Right lobe of liver (tissue), 4 donors: ENCODE data around the gene PRF1.

Experiments used
- POLR2A ChIP-seq: fragments of 450-650 bp; IDR thresholded peaks from one replicate; pipeline ENCODE4 v1.6.1; 2017; ENCODE audit warnings: antibody characterized with exemption, mild to moderate bottlenecking
- TF ChIP-seq, protein P1 (sequence below), 4 donors: fragments of 200-600 bp in 3 of 4; fragments of 450-650 bp in 1 of 4; IDR thresholded peaks; one replicate each; pipeline versions ENCODE4 v1.5.1 to v1.8.0; 2016 to 2022; ENCODE audit warnings: antibody characterized with exemption in 4 of 4, mild to moderate bottlenecking in 2 of 4
- donor health status: DM: no; HTN: no; CAD: no.
- donor health status: DM: no; HTN: no; CAD: no.
- donor health status: DM: no; HTN: yes; CAD: no.

GRCh38 chr10:70562036-70562755 lies 40.3 kb downstream of the PRF1 start:
- TF ChIP-seq, protein P1, sequence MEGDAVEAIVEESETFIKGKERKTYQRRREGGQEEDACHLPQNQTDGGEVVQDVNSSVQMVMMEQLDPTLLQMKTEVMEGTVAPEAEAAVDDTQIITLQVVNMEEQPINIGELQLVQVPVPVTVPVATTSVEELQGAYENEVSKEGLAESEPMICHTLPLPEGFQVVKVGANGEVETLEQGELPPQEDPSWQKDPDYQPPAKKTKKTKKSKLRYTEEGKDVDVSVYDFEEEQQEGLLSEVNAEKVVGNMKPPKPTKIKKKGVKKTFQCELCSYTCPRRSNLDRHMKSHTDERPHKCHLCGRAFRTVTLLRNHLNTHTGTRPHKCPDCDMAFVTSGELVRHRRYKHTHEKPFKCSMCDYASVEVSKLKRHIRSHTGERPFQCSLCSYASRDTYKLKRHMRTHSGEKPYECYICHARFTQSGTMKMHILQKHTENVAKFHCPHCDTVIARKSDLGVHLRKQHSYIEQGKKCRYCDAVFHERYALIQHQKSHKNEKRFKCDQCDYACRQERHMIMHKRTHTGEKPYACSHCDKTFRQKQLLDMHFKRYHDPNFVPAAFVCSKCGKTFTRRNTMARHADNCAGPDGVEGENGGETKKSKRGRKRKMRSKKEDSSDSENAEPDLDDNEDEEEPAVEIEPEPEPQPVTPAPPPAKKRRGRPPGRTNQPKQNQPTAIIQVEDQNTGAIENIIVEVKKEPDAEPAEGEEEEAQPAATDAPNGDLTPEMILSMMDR (IDR thresholded peaks at IDR 0.05), result no peak
- TF ChIP-seq POLR2A, result no peak
